MM.1S (cell line): ENCODE results near the gene TRPC1.

Experiments used
- CTCF ChIP-seq: fragments of 300-600 bp; sonication (generic); IDR thresholded peaks from 2 replicates; pipeline ENCODE4 v1.5.1; 2016; ENCODE audit warnings: antibody characterized with exemption, low read length, mixed read lengths
- EZH2 ChIP-seq: fragments of 300-600 bp; sonication (generic); optimal IDR thresholded peaks from 2 replicates; pipeline ENCODE3; 2017; ENCODE audit warnings: low read depth, mild to moderate bottlenecking, antibody characterized with exemption, low read length, mixed read lengths

DNA sequence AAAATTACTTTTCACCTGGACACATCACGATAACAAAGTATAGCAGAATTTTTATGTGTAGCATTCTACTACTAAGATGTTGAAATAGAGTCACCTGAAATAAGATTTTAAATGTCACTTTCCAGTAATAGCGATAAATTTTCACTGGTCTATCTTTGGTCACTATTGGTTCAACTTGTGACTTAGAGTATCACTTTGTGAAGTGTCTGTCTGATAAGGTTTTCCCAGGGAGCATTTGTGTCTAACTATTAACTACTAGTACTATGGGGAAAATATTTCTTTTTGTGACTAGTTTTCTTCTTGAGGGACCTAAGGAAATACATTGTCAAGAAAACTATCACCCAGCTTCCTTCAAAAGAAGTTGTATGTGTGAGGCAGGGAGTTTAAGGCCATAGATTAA, 11.0 kb downstream of the TRPC1 start:
- no peak for TF ChIP-seq CTCF
- no peak for TF ChIP-seq EZH2
